ENCODE data around the gene FAM171A1.

The FAM171A1 gene

GRCh38 chr10:15166325-15166724 is 204.8 kb downstream of the FAM171A1 start:
- no peak for DNase-seq

DNA sequence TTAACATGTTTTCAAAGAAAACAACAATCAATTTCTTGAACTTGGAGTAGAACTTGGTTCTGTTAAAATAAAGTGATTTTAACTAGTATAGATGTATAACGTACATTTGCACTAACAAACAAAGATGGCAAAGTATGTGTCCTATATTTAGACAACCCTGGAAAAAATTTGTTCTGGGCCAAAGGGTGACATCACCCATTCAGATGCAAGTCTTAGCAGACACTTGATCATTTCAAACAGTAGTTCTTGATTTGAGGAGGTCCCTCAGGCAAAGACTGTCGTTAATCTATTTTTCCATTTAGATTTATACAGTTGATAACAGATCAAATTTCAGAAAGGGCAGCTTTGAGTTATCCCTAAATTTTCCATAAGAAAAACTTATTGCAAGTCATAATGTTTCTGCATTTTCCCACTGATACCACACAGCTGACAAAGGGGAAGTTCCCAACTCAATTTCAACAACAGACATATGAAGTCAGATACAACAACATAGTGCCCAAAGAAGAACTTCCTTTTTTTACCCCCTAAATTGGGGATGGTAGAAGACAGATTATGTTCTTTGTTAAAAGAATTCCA is 207.7 kb downstream of the FAM171A1 start:
- peak; percentile 48 to 64 for DNase-seq

Data from AML-193 (cell line).